Measurements from ENCODE around the gene FRRS1.

GRCh38 chr1:99768104-99768503 is 1.7 kb upstream of the FRRS1 start:
- no peak for TF ChIP-seq CTCF (IDR thresholded peaks at IDR 0.05)
- TF ChIP-seq POLR2A (IDR thresholded peaks at IDR 0.05) = no peak

Measured in right lobe of liver (tissue), 4 donors.